Activated CD8-positive, alpha-beta memory T cell treated with anti-CD3 and anti-CD28 coated beads, Interleukin-2, amount 50 U/mL, for 48 hours (primary cell): ENCODE data around the gene CYP3A4.
"Not testable (repeated sequence)": the region's sequence is repeated elsewhere in the genome, so short reads cannot be mapped to it uniquely, and the experiment has no call there.

Source experiments
- DNase-seq: peaks from one replicate; pipeline ENCODE4 v3.0.0-alpha.2; 2020

CYP3A4 gene

DNA sequence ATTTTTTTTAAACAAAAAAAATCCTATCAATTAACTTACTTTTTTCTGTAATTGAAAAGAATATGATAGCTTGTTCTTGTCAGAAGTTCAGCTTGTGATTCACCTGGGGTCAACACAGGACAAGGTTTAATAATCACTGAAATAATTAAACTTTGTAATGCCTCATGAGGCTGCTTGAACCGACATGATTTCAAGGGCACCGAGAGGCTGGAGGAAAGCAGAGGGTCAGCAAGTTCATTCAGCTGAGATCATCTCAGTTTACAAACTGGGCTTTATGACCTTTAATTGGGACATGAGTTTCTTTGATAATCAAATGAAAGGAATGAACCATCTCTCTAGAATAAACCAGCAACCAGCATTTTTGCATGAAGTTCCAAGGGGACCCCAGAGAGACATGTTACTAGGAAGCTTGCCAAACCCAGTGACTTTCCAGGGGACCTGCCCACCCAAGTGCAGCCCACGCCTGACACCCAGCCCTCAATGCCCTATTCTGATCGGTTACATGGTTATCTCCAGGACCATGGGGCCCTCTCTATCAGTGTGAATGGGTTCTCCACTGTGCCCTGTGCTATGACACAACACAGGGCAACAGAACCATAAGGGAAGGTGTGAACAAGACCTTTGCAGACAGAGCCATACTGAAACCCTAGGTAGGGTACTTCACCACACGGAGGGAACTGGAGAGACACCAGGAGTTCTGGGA is 7.8 kb upstream of the CYP3A4 start:
- DNase-seq: no peak

DNA sequence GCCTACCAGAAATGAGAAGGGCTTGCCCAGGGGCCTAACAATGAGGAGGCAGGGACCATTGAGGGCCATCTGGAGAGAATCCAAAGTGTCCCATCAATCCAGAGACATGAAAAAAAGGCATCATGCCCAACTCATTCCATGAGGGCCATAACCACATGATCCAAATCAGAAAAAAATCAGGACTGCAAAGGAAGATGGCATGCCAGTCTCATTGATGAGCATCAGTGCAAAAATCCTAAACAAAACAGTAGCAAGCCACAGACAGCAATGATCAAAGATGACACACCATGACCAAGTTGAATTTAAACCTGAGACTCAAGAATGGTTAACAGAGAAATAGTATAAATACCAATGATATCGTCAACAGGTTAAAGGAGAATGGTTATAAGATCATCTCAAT is 7.0 kb upstream of the CYP3A4 start:
- no peak for DNase-seq

DNA sequence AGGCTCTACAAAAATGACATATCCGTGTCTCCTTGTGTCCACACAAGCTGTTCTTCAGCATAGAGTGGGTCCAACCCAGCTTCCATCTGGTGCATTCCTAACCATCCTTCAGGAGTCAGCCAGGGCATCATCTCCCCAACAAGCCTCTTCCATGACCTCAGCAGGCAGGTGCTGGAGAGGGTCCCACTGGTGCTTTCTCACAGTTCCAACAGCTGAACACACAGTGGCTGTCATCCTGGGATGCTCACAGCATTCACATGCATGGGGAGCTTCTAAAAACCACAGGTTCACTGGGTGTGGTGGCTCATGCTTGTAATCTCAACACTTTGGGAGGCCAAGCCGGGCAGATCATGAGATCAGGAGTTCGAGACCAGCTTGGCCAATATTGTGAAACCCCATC is 6.4 kb upstream of the CYP3A4 start:
- DNase-seq: no peak

DNA sequence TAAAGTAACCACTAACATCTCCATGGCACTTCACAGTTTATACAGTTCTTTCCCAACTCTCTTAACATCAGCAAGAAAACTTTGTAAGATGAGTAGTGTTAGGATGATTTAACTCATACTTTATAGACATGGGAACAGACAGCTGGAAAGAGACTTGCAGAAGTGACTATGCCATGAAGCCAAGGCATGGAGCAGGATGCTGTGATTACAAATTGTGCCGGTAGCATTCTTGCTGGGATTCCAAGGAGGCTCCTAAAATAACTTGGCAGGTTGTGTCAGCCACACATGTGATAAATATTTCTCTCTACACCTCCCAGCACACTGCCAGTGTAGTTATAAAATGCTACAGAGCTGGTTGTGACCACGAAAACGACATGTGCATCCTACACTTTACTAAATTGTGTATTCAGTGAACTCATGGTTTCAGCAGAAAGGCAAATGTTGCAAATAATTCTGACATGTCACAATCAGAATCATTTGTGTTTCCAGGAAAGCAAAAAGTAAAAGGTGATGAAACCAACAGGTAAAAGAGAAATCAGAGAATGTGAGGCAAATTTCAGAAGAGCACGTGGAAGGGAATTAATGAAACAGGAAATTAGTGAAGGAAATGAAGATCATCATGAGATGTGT is 5.6 kb upstream of the CYP3A4 start:
- no peak for DNase-seq

DNA sequence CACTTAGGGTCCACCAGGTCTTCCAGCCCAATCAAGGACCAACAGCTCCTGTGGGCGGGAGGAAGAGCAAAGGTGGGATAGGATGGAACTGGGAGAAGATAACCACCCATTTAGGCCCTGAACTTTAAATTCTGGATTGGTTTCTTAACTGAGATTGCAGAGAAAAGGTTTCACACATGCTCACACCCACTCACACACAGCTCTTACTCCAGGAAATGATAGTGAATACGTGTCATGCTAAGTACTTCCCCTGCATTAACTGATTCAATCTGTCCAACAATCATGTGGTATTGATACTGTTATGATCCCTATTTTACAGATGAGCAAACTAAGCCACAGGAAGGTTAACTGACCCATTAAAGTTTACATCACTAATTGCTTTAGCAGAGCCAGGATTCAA is 4.6 kb upstream of the CYP3A4 start:
- no peak for DNase-seq

DNA sequence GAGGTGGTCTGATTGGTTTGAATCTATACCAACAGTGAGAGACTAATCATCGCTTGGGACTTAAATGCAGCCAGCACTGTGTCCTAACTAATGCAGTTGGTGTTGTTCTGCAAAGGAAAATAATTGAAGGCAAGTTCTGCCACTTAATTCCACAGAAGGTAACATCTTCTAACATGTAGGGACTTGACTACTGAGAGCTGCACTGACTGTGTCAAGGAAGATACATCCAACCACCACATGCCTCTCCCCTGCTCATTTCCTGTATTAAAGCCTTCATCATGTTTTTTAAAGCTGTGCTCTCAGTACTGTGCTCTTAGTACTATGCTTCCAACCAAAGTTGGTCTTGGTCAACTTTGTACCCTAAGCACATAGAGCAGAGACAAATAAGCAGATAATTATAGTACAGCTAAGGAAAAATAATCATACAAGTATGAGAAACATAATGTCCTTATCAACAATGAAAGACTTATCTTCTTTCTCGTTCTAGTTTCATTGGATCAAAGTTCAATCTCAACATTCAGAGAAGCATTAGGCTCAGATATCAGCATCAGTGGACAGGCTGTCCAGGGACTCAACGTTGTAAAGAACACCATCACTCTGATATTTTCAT is 2.8 kb upstream of the CYP3A4 start:
- no peak for DNase-seq

DNA sequence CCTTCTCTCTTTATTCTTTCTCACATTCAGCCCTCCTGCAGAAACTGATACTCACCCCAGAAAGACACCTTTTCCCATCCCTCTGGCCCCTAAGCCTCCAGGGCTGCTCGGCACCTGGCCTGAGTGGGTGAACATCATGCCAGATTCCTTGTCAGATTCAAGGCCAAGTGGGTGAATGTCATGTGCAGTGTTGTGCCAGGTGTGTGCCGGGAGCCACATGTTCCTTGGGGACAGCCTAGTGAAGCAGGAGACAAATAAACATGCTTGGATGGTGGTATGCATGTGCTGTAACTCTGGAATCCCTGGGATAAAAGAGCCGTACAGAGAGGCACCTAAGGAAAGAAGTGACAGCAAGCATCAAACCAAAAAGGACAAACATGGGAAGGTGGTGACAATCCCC is 1.7 kb upstream of the CYP3A4 start:
- not testable (repeated sequence) for DNase-seq

DNA sequence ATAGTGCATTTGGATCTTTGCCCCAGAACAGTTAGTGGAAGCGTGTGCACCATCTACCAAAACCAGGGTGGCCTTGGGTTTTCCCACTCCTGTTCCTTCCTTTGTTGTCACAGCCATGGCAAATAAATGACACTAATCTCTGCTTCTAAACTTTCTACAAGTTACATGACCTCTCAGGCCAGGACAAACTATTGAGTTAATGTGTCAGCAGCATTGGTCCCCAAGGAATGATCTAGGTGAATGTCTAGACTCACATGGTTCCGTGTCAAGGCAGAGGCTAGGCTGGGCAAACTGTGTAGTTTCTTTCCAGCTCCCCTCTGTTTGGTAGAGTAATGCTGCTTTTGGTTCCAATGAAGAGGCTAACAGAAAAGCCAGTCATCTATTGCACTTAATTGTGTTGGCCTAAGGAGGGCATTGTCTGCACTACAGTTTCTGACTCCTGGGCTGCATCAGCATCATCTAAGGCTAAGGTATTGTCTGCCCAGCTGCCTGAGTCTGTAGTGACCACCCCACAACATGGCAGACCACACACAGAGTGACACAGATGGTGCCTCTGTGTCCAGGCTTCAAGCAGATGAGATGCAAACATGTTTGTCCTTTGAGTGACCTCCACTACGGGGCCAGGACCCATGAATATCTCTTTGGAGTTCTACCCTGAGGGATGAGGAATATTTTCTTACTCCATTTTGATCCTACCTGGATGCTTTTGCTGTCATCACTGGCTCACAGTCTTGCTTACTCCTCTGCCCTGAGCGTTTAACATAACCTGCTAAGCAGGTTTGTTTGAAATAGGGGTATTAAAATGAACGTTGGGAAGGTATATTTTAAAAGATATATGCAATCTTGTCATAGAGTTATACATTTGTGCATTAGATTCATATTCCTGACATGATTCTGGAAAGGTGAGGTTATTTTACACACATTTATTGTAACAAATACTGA is 1.7 kb downstream of the CYP3A4 start:
- DNase-seq: no peak

DNA sequence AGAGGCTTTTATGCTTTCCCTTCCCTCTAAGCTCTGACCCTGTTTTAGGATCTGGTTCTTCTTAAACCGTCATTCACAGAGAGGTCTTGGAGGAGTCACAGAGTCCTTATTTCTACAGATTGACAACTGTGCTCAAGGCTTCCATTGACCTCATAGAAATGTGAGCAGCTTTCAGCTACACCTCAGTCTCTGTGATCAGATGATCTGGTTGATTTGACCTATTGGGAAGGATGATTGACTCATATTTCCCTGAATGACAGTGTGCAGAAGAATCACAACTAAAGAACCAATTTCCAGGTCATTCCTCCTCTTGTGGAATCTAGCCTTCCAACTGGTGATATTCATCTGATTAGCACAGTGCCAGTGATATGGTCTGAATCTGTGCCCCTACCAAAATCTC is 3.4 kb downstream of the CYP3A4 start:
- DNase-seq: no peak

DNA sequence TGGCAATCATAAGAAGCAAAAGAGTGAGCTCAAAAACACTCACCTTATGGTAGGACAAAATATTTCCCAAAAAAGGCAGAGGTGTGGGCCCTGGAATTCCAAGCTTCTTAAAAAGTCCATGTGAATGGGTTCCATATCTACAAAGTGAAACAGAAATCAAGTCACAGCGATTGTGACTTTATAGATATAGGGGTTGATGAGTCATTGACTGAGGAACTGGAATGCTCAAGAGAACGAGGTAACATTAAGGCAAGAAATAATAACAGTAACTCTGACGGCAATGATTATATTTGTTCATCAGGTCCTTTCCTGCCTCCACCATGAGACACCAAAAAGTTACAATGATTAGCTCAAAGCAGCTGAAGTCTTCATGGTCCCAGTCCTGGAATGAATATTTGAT is 4.0 kb downstream of the CYP3A4 start:
- no peak for DNase-seq

DNA sequence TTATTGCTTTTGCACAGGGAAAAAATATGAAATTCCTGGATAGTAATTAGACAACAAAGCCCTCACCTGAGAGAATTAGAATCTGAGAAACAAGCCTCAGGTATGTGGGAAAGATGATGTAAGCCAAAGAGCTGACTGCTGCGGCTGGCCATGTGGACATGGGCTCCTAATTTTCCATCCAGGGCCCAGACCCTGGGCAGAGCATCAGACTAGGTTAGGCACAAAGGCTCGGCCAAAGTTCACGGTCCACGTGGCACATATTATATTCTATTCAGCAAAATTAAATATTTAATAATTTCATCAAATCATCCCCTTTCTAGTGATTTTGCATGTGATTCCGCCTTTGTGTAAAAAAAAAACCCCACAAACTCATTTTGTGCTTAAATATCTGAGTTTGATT is 5.1 kb downstream of the CYP3A4 start:
- no peak for DNase-seq

DNA sequence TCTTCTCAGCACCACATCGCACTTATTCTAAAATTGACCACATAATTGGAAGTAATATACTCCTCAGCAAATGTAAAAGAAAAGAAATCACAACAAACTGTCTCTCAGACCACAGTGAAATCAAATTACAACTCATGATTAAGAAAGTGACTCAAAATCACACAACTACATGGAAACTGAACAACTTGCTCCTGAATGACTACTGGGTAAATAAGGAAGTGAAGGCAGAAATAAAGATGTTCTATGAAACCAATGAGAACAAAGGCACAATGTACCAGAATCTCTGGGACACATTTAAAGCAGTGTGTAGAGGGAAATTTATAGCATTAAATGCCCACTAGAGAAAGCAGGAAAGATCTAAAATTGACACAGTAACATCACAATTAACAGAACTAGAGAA is 10.6 kb downstream of the CYP3A4 start:
- DNase-seq: not testable (repeated sequence)

DNA sequence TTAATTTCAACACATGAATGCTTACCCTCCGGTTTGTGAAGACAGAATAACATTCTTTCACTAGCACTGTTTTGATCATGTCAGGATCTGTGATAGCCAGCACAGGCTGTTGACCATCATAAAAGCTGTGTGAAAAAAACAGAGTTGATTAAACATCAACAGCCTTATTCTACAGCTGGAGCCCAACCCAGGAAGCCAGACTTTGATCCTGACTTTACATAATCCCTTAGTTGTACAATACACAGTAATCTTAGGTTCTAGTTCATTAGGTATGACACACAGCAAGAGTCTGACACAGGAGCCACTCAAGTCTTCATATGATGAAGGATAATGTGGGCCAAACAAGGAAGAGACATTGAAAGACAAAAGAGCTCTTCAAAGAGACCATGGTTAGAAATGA is 11.4 kb downstream of the CYP3A4 start:
- no peak for DNase-seq

DNA sequence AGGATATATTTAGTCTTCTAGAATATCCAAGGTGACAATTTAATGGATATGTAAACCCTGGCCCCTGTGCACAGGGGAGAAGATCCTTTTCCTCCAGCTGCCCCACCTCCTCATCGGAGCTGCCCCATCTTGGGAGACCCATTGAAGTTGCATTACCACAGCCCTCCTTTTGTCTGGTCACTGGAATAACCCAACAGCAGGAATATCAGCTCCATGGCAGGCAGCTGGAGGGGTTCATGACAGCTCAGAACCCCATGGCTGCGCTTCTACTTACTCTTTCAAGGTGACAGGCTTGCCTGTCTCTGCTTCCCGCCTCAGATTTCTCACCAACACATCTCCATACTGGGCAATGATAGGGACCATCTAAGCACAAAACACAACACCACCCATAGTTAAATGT is 14.5 kb downstream of the CYP3A4 start:
- not testable (repeated sequence) for DNase-seq

DNA sequence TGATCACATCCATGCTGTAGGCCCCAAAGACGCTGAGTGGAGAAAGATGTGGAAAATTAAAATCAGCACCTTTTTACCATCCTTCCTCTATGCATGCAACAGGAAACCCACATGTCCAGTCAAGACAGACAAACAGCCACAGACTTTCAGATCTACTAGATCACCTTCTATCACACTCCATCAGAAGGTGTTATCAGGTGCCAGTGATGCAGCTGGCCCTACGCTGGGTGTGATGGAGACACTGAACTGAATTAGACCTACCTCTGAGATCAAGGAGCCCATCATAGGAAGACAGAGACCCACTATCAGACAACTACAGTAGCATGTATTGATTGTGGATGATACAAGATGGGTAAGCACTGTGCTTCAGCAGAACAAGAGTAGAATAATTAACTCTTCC is 15.5 kb downstream of the CYP3A4 start:
- no peak for DNase-seq

DNA sequence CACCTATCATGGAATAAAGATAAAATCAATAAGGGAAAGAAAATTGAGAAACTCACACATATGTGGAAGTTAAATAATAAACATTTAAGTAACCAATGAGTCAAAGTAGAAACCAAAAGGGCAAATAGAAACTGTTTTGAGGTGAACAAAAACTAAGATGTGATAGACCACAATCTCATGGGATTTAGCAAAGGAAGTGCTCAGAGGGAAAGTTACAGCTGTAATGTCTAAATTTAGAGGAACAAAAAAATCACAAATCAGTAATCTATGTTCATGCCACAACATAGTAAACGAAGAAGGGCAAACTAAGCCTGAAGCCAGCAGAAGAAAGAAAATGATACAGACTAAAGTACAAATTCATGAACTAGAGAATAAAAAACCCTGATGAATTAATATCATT is 16.3 kb downstream of the CYP3A4 start:
- DNase-seq: no peak

DNA sequence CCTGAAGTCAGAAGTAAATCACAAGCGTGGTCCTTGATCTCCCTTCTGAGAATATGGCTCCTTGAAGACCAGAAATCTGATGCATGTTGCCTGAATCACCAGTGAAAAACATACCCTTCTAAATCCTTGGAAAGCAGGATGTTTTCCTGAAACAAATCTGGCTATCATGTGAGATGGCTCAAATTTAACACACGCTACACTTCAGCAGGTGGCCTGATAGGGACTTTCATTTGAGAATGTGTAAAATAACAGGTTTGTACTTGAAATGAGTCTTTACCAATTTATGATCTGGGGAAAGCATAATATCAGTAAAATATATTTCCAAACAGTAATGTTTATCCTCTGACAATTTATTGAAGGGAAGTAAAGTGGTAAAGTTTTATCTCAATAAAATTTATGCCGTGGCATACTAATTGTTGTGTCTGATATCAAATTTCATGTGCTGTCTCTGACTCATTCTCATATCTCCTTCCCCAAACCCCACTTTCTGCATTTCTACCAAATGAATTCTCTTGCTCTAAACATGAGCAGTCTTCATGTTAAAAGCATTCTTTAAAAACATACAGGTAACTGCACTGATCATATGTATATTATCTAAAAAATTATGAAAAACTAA is 17.4 kb downstream of the CYP3A4 start:
- no peak for DNase-seq

DNA sequence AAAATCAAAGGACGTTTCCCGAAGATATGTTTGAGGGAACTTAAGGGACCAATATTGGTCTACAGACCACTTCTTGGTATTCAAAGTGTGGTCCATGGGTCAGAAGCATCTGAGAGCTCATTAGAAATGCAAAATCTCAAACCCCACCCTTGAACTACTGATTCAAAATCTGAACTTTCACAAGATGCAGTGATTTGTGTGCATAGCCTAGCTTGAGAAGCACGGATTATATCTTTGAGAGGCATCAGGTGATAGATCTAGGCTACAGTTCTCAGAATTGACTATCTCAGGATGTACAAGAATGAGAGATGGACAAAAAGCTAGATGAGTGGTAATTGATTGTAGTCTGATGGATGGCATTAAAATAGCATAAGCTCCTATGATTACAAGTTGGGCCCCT is 19.5 kb downstream of the CYP3A4 start:
- no peak for DNase-seq

DNA sequence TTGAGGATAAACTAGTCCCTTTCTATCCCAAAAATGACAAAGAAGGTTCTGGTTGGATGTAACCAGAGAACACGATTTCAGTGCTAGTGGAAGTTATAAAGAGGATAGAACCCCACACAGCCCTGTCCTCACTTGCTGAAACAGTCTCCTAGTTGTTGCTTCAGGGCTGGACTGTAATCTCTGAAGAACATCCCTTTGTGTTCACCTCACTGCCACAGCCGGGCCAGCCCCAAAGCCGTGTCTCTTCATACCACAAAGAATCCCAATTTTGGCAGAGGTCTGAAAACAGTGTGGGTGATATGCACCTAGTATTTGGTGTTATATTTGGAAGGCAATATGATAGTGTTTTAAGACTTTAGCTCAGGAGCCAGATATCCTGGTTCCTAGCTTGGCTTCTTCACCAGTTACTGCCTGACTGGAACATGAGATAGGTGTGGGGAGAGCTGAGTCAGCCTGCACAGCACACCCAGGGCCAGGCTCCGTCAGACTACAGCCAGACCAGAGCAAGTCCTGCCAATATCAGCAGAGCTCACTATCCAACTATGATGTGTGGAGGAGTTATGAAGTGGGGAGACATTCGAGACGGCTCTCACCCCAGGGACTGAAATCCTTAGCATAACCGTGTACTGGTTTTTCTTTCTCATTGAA is 21.2 kb downstream of the CYP3A4 start:
- DNase-seq: no peak

DNA sequence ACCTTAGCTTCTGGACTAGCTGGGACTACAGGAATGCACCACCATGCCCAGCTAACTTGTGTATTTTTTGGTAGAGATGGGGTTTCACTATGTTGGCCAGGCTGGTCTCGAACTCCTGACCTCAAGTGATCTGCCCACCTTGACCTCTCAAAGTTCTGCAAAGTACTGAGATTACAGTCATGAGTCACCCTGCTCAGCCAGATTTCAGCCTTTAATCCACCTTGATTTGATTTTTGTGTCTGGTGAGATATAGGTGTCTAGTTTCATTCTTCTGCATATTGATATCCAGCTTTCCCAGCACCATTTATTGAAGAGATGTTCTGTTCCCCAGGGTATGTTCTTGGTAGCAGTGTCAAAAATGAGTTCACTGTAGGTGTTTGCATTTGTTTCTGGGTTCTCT is 28.9 kb downstream of the CYP3A4 start:
- no peak for DNase-seq

DNA sequence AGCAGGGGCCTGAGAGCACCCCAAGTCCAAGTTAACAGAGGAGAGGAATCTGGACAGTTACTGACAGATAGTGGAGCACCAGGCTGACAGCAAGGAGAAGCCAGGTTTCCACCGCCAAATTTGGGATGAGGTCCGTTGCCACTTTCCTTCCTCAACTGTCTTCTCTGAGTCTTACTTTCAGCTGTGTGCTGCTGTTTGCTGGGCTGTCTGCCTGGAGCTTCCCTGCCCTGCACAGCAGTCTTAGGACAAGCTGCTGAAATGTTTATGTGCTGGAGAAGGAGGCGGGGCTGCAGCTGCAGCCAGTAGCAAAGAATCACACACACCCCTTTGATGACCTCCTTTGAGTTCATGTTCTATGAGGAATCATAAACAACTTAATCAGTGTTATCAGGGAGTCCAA is 31.6 kb downstream of the CYP3A4 start:
- no peak for DNase-seq

DNA sequence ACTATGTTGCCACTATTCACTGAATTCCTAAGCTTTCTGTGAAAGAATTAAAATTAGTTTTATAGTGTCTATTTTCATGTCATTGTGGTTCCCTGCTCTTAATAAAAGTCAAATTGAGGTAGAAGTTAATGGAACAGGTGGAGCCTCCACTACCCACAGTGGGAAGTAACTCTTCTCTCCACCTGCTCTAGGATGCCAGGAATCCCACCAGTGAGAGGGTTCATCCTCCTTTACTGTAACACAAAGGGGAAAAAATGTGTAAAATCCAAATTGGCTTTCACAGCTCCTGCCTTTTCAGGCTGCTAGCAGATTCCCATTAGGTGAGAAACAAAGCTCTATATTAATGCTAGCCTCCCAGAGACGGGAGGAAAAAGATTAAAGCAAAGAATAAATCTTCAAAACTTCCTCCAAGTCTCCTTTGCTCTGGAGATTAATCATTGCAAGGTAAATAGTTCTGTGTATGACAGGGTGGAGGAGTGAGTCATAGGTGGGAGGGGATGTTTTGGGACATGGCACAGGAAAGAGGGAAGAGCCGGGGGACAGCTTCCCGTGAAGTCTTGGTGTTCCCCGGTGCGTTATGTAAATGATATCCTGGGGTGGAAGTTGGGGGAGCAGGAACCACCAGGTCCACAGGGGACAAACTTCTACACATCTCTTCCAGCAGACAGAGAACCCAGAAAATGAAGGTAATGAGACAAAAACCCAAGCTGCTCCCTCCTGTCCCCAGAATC is 32.5 kb downstream of the CYP3A4 start:
- DNase-seq: not testable (repeated sequence)
